Psoas muscle (tissue), 8 donors: ENCODE results near the gene TRIM40. TPM values are rescaled to one million over a fixed set of nuclear protein-coding genes. Genes with fewer than 3 reads are reported as not detected.
A peak's percentile ranks its signal among the peaks of the same experiment; 100 is the strongest.

Experiments
- ATAC-seq, 4 donors: fragments of 200-7000 bp; cut with Tn5 transposase; one replicate each; pipeline ENCODE4 v1.9.1; 2020; ENCODE audit warnings: moderate library complexity in 3 of 4, mild to moderate bottlenecking in 2 of 4
- DNase-seq, 2 donors: peaks; one replicate each; pipeline ENCODE4 v3.0.0-alpha.2; 2020
- H3K27ac ChIP-seq: fragments of 200-600 bp; one replicate; pipeline ENCODE4 v1.8.0; 2022
- H3K27me3 ChIP-seq, 3 donors: fragments of 200-600 bp in 1 of 3; one replicate each; pipeline versions ENCODE4 v1.6.1 to v1.8.0; 2013 to 2022; ENCODE audit warnings: low read length in 2 of 3, mild to moderate bottlenecking in 2 of 3, moderate library complexity in 1 of 3; ENCODE audit not compliant: insufficient read depth in 3 of 3
- H3K36me3 ChIP-seq, 2 donors: fragments of 200-600 bp in 1 of 2; one replicate each; pipeline versions ENCODE4 v1.6.1 to v1.8.0; 2013 to 2022; ENCODE audit warnings: low read depth in 1 of 2, mild to moderate bottlenecking in 1 of 2, moderate library complexity in 1 of 2; ENCODE audit not compliant: insufficient read depth in 1 of 2
- H3K4me1 ChIP-seq: fragments of 200-600 bp; one replicate; pipeline ENCODE4 v1.8.0; 2022
- H3K4me3 ChIP-seq: fragments of 200-600 bp; one replicate; pipeline ENCODE4 v1.8.0; 2022; ENCODE audit warnings: mild to moderate bottlenecking
- H3K9me3 ChIP-seq: fragments of 200-600 bp; one replicate; pipeline ENCODE4 v1.8.0; 2022
- WGBS, 3 donors: extraction: QIAGEN DNeasy Blood & Tissue Kit; methylation state at CpG; one replicate each; pipeline versions ENCODE4 v1.1.6 to v1.1.7; 2013; 5-methylcytosine and 5-hydroxymethylcytosine counted together
- intact Hi-C, 2 donors: fragments of 100-400 bp; cut with DNase I; formaldehyde crosslinking; loops; one replicate each; pipeline versions ENCODE4 v1.11.0 to v1.14.2; 2022
- polyA plus RNA-seq, 3 donors: library from polyadenylated mRNA; stranded (reverse); fragments of 200-250 nt; gene quantifications; one replicate each; pipeline ENCODE4 v1.2.3, GENCODE V29; 2013
- total RNA-seq, 4 donors: library from RNA; stranded (reverse); fragmentation: NEBNext Ultra II Directional in 2 of 4; extraction: Animal tissue kit (Norgen Biotek cat#: 25700) in 2 of 4; gene quantifications; one replicate each; pipeline versions ENCODE4 v1.2.1 to v1.2.4, GENCODE V29; 2021 to 2023
- TF ChIP-seq, protein P1 (sequence below): fragments of 200-600 bp; IDR thresholded peaks from one replicate; pipeline ENCODE4 v1.8.0; 2022; ENCODE audit warnings: antibody characterized with exemption
- donor health status: healthy with polysubstance abuse.
- donor health status: DM: no; HTN: no; CAD: no; lungs with moderate emphysema.
- donor health status: Bipolar disorder and iron deficiency.
- donor health status: healthy.
- donor health status: DM: yes; HTN: yes; CAD: no.
- donor health status: DM: no; HTN: no; CAD: no.
- donor health status: DM: no; HTN: no; CAD: no.
- donor health status: DM: yes; HTN: yes; CAD: no.

Gene TRIM40
- total and polyA plus RNA-seq, 7 donors, result 0.03 TPM; not detected in 6

DNA sequence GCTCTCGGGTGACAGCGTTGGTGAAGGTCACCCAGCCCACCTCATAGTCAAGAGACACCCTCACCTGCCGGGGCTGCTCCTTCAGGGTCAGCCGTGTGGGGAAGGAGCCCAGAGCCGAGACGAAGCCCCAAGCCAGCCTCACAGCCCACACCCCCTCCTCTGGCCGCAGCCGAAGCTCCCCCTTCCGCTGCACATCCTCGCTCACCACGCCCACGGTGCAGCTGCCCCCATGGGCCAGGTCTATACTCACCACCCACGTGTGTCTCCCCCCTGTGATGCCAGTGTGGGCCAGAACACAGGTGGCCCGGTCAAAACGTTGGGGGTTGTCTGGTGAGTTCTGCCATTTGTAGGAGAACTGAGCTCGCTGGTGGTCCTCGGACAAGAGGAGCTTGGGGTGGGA lies 18.1 kb downstream of the TRIM40 start:
- no peak for ATAC-seq
- Histone ChIP-seq H3K4me1 (no peaks in the 10 kb centered on the region), H3K36me3 (no peaks in the 10 kb centered on the region), H3K9me3 (no peaks in the 10 kb centered on the region), H3K4me3 (no peak overlapping the region), H3K27me3 (peaks cover 0 to 2% (median 0%) of the 10 kb centered on the region in 3 donors), H3K27ac (no peak overlapping the region)
- DNase-seq, result no peak
- TF ChIP-seq, protein P1, sequence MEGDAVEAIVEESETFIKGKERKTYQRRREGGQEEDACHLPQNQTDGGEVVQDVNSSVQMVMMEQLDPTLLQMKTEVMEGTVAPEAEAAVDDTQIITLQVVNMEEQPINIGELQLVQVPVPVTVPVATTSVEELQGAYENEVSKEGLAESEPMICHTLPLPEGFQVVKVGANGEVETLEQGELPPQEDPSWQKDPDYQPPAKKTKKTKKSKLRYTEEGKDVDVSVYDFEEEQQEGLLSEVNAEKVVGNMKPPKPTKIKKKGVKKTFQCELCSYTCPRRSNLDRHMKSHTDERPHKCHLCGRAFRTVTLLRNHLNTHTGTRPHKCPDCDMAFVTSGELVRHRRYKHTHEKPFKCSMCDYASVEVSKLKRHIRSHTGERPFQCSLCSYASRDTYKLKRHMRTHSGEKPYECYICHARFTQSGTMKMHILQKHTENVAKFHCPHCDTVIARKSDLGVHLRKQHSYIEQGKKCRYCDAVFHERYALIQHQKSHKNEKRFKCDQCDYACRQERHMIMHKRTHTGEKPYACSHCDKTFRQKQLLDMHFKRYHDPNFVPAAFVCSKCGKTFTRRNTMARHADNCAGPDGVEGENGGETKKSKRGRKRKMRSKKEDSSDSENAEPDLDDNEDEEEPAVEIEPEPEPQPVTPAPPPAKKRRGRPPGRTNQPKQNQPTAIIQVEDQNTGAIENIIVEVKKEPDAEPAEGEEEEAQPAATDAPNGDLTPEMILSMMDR, result no peak
- intact Hi-C loops, result no loop called here
- 76 to 84% (median 79%) methylated on average over 17 of the region's 17 CpGs for WGBS, 3 donors

DNA sequence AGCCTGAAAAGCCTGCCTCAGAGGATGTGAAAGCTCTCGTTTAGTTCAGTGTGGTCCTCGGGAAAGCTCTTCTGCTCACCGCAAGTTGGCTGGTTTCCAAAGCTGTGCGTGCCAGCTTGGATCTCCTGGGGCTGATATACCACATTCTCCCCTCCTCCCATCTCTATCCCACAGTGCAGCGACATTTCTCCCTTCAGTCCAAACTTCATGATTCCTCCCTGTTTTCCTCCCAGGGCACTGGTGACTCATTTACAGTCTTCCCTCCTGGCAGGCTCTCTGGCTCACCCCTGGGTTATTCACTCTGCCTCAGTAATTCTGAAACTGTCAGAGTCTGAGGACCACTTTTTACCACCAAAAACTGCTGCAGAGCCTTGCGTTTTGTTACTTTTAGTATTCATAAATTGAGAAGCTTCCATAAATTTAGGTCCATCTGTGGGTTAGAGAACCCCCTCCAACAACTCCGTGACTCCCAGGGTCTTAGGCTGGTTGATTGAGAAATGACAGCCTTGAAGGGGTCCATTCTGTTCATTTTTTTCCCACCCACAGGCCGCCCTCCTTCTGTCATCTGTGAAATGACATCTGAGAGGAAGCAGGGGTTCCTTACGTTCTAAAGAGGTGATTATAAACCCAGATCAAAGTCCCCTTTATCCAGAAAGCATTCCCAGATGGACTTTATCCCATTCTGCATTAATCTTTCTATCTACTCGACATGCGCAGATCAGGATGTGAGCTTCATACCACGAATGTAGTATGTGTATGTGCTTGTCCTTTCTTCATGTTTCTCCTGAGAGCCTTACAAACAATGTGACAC lies 19.0 kb downstream of the TRIM40 start:
- no peaks in the 10 kb centered on the region for H3K9me3 ChIP-seq

DNA sequence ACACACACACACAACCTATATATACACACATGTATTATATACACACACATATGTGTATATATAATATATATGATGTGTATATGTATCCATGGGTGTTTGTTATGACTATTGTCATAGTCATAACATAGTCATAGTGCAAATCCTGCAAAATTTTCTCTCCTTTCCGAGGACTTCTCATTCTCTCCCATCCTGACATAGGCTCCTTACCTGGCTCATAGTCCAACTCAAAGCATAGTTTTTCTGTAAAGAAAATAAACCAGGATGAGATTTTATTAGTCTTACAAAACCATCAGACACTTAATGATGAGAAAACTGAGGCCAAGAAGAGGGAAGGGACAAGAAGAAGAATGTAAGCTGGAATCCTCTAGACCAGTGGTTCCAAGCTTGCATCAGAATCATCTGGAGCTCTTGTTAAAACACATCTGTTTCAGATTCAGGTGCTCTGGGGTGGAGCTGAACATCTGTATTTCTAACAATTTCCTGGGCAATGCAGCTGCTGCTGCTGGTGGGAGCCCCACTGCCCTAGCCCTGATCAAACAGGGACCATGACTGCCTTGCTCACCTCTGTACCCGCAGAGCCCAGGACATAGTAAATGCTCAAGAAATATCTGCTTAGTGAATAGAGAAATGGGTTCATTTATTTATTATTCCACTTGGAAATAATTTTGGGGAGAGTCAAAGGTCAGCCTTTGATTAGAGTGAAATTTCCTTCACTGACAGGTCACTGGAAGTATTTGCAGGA lies 19.8 kb downstream of the TRIM40 start:
- H3K27me3 ChIP-seq, result peaks cover 0 to 2% (median 0%) of the 10 kb centered on the region in 3 donors
- H3K9me3 ChIP-seq, result no peaks in the 10 kb centered on the region
- H3K36me3 ChIP-seq, result no peaks in the 10 kb centered on the region
- no peak overlapping the region for H3K27ac ChIP-seq
- 81 to 87% (median 86%) methylated on average over 2 of the region's 2 CpGs for WGBS, 3 donors
- intact Hi-C loops, result no loop called here
- ATAC-seq, result no peak
- DNase-seq, result no peak
- TF ChIP-seq, protein P1, result no peak
- H3K4me3 ChIP-seq, result no peak overlapping the region
- H3K4me1 ChIP-seq, result no peaks in the 10 kb centered on the region

More for the DNA sequence above, 19.0 kb downstream of the TRIM40 start:
- intact Hi-C loops, result no loop called here
- no peaks in the 10 kb centered on the region for H3K4me1 ChIP-seq
- DNase-seq (no peak), ATAC-seq (no peak)
- no peak overlapping the region for H3K4me3 ChIP-seq
- 37 to 57% (median 54%) methylated on average over 12 of the region's 12 CpGs for WGBS, 3 donors
- peaks cover 0 to 2% (median 0%) of the 10 kb centered on the region in 3 donors for H3K27me3 ChIP-seq
- TF ChIP-seq, protein P1, result no peak
- H3K27ac ChIP-seq, result no peak overlapping the region
- no peaks in the 10 kb centered on the region for H3K36me3 ChIP-seq

DNA sequence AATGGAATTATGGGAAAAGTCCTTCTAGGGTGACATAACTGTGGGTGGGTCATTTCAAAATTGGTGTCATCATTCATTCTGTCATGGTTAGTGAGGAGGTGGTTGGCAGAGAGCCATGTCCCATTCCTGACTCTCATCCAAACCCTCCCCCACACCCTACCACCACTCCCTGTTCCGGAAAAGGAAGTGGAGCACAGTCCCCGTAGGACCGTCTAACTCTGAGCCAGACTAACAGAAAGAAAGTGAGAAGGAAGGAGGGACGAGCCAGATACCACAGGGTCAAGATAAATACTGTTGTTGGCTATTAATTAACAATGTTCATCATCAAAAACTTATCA lies 20.3 kb downstream of the TRIM40 start:
- Histone ChIP-seq H3K27ac (no peak overlapping the region), H3K9me3 (no peaks in the 10 kb centered on the region), H3K4me3 (no peak overlapping the region), H3K4me1 (no peaks in the 10 kb centered on the region), H3K27me3 (no peaks in the 10 kb centered on the region), H3K36me3 (no peaks in the 10 kb centered on the region)
- peak in 1 of 4 donors; percentile 65 for ATAC-seq
- DNase-seq, result peak in 1 of 2 donors; percentile 28
- intact Hi-C loops, result no loop called here
- 9 to 21% (median 17%) methylated on average over 4 of the region's 4 CpGs for WGBS, 3 donors
- TF ChIP-seq, protein P1, result no peak
